Thymus (tissue), 11 donors: Measurements from ENCODE around the gene TRIM67. TPM values are rescaled to one million over a fixed set of nuclear protein-coding genes. Genes with fewer than 3 reads are reported as not detected.
A peak's percentile ranks its signal among the peaks of the same experiment; 100 is the strongest.
"Not testable (repeated sequence)": the region's sequence is repeated elsewhere in the genome, so short reads cannot be mapped to it uniquely, and the experiment has no call there.

ENCODE experiments used
- DNase-seq, 9 donors: peaks; one replicate each; pipeline ENCODE4 v3.0.0-alpha.2; 2013; ENCODE audit warnings: low spot score in 9 of 9, low read depth in 6 of 9, missing footprints in 1 of 9
- H3K27ac ChIP-seq, 2 donors: one replicate each; pipeline ENCODE4 v1.5.1; 2013; ENCODE audit warnings: control low read depth in 1 of 2, low read depth in 1 of 2, low read length in 1 of 2, mild to moderate bottlenecking in 1 of 2, moderate library complexity in 1 of 2
- H3K27me3 ChIP-seq, 2 donors: one replicate each; pipeline ENCODE4 v1.5.1; 2013; ENCODE audit warnings: low read length in 1 of 2; ENCODE audit not compliant: control insufficient read depth in 2 of 2, insufficient read depth in 1 of 2
- H3K36me3 ChIP-seq, 2 donors: one replicate each; pipeline ENCODE4 v1.5.1; 2013; ENCODE audit warnings: low read length in 1 of 2, mild to moderate bottlenecking in 1 of 2, moderate library complexity in 1 of 2; ENCODE audit not compliant: control insufficient read depth in 2 of 2, insufficient read depth in 2 of 2
- H3K4me1 ChIP-seq, 2 donors: one replicate each; pipeline ENCODE4 v1.5.1; 2013; ENCODE audit warnings: low read length in 2 of 2; ENCODE audit not compliant: control insufficient read depth in 2 of 2, insufficient read depth in 2 of 2
- H3K4me3 ChIP-seq, 2 donors: one replicate each; pipeline ENCODE4 v1.5.1; 2013; ENCODE audit warnings: low read length in 2 of 2, control low read depth in 1 of 2, mild to moderate bottlenecking in 1 of 2
- H3K9me3 ChIP-seq, 2 donors: one replicate each; pipeline ENCODE4 v1.5.1; 2013; ENCODE audit warnings: low read length in 1 of 2, mild to moderate bottlenecking in 1 of 2; ENCODE audit not compliant: control insufficient read depth in 2 of 2, insufficient read depth in 1 of 2
- WGBS: extraction: QIAGEN DNeasy Blood & Tissue Kit; methylation state at CpG from one replicate; pipeline ENCODE4 v1.1.7; 2013; 5-methylcytosine and 5-hydroxymethylcytosine counted together
- polyA plus RNA-seq: library from polyadenylated mRNA; stranded (reverse); fragments of 200-250 nt; gene quantifications from one replicate; pipeline ENCODE4 v1.2.3, GENCODE V29; 2013
- total RNA-seq: library from RNA; stranded (reverse); fragments of 120-200 nt; gene quantifications from one replicate; pipeline ENCODE4 v1.2.4, GENCODE V29; 2013
- donor health status: healthy.

TRIM67 gene
- total and polyA plus RNA-seq, 2 donors, result 0.05 TPM

DNA sequence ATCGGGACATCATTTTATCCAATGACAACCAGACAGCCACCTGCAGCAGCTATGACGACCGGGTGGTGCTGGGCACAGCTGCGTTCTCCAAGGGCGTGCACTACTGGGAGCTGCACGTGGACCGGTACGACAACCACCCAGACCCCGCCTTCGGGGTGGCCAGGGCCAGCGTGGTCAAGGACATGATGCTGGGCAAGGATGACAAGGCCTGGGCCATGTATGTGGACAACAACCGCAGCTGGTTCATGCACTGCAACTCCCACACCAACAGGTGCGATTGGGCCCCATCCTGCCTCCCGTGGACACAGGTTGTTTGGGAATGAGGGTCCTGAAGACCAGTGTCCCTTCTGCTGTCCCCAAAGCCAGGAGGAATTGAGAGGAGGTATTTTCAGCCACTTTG is 47.1 kb downstream of the TRIM67 start:
- no peak overlapping the region for H3K27ac ChIP-seq
- no peak for DNase-seq
- H3K4me3 ChIP-seq, result no peak overlapping the region
- no peaks in the 10 kb centered on the region for H3K9me3 ChIP-seq
- H3K36me3 ChIP-seq, result no peaks in the 10 kb centered on the region
- 97% methylated on average over 14 of the region's 14 CpGs for WGBS
- no peaks in the 10 kb centered on the region for H3K27me3 ChIP-seq
- H3K4me1 ChIP-seq, result peaks cover 7 to 9% of the 10 kb centered on the region in 2 donors

- WGBS, result 97% methylated on average over 5 of the region's 5 CpGs
- no peaks in the 10 kb centered on the region for H3K36me3 ChIP-seq
- peaks cover 7 to 9% of the 10 kb centered on the region in 2 donors for H3K4me1 ChIP-seq
- H3K4me3 ChIP-seq, result no peak overlapping the region
- DNase-seq, result no peak
- no peaks in the 10 kb centered on the region for H3K9me3 ChIP-seq
- no peaks in the 10 kb centered on the region for H3K27me3 ChIP-seq
- no peak overlapping the region for H3K27ac ChIP-seq
These were observed 47.7 kb downstream of the TRIM67 start for GRCh38 chr1:231209531-231209930.

DNA sequence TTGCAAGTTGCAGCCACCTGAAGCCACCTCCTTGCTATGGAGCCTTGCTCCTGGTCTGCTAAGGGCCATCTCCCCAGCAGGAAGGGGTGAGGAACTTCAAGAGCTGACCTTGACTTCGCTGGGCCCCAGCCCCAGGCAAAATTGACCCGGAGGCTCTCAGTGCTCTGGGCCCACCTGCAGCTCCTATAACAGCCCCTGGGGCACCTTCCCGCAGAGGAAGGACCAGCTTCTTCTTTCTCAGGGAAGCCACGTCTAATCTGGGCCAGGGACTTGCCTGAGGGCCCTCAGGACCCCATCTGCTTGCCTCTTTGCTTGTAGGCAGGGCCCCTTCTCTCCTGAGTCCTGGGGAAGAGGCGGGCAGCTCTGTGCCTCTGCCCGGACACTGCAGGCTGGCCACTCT is 48.3 kb downstream of the TRIM67 start:
- Histone ChIP-seq H3K27ac (no peak overlapping the region), H3K9me3 (no peaks in the 10 kb centered on the region), H3K36me3 (no peaks in the 10 kb centered on the region), H3K4me1 (peaks cover 7 to 11% of the 10 kb centered on the region in 2 donors), H3K27me3 (no peaks in the 10 kb centered on the region), H3K4me3 (no peak overlapping the region)
- 94% methylated on average over 6 of the region's 6 CpGs for WGBS
- no peak for DNase-seq

DNA sequence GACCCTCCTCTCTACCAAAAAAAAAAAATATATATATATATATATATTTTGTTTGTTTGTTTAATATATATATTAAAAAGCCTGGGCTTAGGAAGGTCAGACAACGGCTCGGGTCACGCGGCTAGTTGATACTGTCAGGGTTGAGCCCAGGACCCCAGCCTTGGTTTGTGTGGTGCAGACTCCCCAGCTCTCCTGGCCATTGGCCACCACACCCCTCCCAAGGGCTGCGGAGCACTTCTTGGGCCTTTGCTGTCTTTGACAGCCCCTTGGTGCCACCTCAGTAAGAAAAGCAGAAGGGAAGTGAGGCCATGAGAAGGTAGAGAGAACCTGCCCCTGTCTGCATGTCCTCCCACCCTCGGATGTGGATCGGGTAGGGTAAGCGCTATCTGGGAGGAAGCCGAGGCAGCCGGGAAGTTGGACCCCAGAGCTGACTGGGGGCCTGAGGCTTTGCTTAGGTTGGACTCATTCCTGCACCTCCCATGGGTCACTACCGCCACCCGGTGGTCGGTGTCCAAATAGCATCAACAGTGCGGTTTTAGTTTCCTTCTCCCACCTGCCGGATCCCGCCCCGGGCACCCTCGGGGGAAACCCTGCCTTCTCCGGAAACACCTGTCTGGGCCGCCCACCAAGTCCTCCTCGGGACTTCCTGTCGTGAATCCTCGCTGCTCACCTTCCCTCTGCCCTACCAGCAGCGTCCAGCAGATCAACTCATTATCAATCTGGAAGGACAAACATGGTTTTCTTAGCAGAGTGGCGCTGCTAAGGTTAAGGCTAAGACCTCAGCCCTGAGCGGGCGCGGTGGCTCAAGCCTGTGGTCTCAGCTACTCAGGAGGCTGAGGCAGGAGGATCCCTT is 49.4 kb downstream of the TRIM67 start:
- Histone ChIP-seq H3K9me3 (no peaks in the 10 kb centered on the region), H3K27ac (no peak overlapping the region), H3K4me3 (peak overlapping the region; percentile 20 to 28), H3K27me3 (no peaks in the 10 kb centered on the region), H3K36me3 (no peaks in the 10 kb centered on the region), H3K4me1 (peaks cover 7 to 17% of the 10 kb centered on the region in 2 donors)
- whole genome bisulfite sequencing, result 19% methylated on average over 28 of the region's 28 CpGs
- peak; percentile 80 to 97 (median 91) for DNase-seq

DNA sequence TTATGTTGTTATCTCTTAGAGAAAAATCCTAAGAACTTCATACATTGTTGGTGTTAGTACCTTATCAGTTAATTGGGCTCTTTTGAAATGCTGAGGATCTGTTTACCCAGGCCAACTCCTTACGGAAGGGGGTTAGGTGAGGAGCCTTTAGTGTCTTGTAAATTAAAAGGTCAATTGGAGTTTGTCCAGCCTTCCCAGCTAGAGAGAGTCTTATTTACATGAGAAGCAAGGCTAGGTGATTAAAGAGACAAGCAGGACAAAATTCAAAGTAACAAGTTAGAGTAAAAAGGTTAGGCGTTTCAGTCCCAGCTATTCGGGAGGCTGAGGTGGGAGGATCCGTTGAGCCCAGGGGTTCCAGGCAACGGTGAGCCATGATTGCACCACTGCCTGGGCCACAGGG is 50.4 kb downstream of the TRIM67 start:
- WGBS, result 95% methylated on average over 5 of the region's 5 CpGs

GRCh38 chr1:231213831-231214573 is 52.1 kb downstream of the TRIM67 start:
- WGBS, result 96% methylated on average over 22 of the region's 22 CpGs
- DNase-seq, result no peak
- no peaks in the 10 kb centered on the region for H3K36me3 ChIP-seq
- peaks cover 0 to 4% of the 10 kb centered on the region in 2 donors for H3K27me3 ChIP-seq
- H3K4me1 ChIP-seq, result peaks cover 7 to 19% of the 10 kb centered on the region in 2 donors
- H3K4me3 ChIP-seq, result no peak overlapping the region
- no peaks in the 10 kb centered on the region for H3K9me3 ChIP-seq
- H3K27ac ChIP-seq, result no peak overlapping the region

More for the DNA sequence above, 50.4 kb downstream of the TRIM67 start:
- H3K9me3 ChIP-seq, DNase-seq, H3K36me3 ChIP-seq, H3K27me3 ChIP-seq, H3K27ac ChIP-seq, H3K4me3 ChIP-seq: not testable (repeated sequence)
- peaks cover 7 to 17% of the 10 kb centered on the region in 2 donors for H3K4me1 ChIP-seq

DNA sequence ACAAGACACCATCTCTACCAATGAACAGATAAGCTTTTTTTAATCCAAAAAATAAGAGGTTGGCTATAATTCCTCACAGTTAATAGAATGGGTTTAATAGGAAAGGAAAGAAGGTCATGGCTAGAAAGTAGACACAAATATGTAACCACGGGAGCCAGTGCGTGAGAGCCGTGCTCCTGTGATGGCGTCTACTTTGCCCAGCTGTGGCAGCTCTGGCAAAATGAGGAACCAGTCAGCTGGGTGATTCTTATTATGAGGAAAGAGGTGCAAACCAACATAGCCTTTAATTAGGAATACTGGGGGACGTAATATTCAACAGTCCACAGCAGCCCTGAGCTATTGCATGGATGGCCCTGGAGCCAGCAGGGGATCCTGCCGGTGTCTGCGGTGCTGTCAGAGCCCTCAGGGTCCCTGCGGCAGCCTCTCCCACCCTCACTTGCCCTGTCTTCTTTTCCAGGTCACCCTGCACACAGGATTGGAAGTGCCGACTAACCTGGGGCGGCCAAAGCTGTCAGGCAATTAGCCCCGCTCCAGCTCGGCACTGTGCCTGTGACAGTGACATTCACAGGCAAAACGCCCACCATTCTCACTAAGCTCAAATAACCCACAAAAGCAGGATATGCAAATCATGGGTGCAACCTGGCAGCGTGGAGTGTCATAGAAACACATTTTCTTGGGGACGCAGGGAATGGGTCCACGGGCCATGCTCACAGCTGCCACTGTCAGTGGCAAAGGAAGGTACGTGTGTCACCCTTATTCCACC is 53.2 kb downstream of the TRIM67 start:
- H3K27ac ChIP-seq, result no peak overlapping the region

GRCh38 chr1:231215681-231216385 is 54.0 kb downstream of the TRIM67 start:
- WGBS, result 92% methylated on average over 10 of the region's 10 CpGs
- Histone ChIP-seq H3K9me3 (no peaks in the 10 kb centered on the region), H3K27ac (no peak overlapping the region), H3K4me3 (no peak overlapping the region), H3K27me3 (peaks cover 0 to 4% of the 10 kb centered on the region in 2 donors), H3K36me3 (no peaks in the 10 kb centered on the region), H3K4me1 (peaks cover 7 to 19% of the 10 kb centered on the region in 2 donors)
- no peak for DNase-seq

More for the DNA sequence above, 53.2 kb downstream of the TRIM67 start:
- H3K4me3 ChIP-seq, result no peak overlapping the region
- H3K27me3 ChIP-seq, result peaks cover 0 to 4% of the 10 kb centered on the region in 2 donors
- 76% methylated on average over 17 of the region's 17 CpGs for WGBS
- peak in 1 of 9 donors; percentile 15 for DNase-seq
- peaks cover 7 to 19% of the 10 kb centered on the region in 2 donors for H3K4me1 ChIP-seq
- H3K36me3 ChIP-seq, result no peaks in the 10 kb centered on the region
- no peaks in the 10 kb centered on the region for H3K9me3 ChIP-seq
